ENCODE measurements around the gene PARS2.

DNA sequence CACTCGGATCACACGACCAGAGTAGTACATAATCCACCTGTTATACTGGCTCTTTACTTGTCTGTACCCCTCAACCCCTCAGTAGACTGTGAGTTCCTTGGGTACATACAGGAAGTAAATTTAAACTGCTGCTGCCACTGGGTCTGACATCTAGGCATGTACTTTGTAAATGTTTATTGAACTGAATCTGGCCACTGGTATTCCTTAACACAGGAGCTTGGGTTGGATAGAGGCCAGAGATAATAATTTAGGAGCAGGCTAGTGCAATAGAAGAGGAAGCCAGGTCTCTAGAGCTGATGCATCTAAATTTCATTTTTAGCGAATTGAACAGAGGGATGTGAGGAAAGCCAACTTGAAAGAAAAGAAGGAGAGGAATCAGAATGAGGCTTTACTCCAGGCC is 36.3 kb downstream of the PARS2 start:
- TF ChIP-seq, protein P1, sequence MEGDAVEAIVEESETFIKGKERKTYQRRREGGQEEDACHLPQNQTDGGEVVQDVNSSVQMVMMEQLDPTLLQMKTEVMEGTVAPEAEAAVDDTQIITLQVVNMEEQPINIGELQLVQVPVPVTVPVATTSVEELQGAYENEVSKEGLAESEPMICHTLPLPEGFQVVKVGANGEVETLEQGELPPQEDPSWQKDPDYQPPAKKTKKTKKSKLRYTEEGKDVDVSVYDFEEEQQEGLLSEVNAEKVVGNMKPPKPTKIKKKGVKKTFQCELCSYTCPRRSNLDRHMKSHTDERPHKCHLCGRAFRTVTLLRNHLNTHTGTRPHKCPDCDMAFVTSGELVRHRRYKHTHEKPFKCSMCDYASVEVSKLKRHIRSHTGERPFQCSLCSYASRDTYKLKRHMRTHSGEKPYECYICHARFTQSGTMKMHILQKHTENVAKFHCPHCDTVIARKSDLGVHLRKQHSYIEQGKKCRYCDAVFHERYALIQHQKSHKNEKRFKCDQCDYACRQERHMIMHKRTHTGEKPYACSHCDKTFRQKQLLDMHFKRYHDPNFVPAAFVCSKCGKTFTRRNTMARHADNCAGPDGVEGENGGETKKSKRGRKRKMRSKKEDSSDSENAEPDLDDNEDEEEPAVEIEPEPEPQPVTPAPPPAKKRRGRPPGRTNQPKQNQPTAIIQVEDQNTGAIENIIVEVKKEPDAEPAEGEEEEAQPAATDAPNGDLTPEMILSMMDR (conservative IDR thresholded peaks at IDR 0.05; ENCODE audit: low read depth in 2 of 2): no peak
- TF ChIP-seq JUNB (IDR thresholded peaks at IDR 0.05; ENCODE audit: unreplicated experiment): no peak
- no peak for TF ChIP-seq EZH2 (IDR thresholded peaks at IDR 0.05; ENCODE audit: low read depth, unreplicated experiment)
- no peak for TF ChIP-seq ZNF331 (CRISPR knock-in tag; IDR thresholded peaks at IDR 0.05; ENCODE audit: low read depth)
- TF ChIP-seq POLR2AphosphoS5 (IDR thresholded peaks at IDR 0.05; ENCODE audit: low read depth): no peak
- TF ChIP-seq, protein P2, sequence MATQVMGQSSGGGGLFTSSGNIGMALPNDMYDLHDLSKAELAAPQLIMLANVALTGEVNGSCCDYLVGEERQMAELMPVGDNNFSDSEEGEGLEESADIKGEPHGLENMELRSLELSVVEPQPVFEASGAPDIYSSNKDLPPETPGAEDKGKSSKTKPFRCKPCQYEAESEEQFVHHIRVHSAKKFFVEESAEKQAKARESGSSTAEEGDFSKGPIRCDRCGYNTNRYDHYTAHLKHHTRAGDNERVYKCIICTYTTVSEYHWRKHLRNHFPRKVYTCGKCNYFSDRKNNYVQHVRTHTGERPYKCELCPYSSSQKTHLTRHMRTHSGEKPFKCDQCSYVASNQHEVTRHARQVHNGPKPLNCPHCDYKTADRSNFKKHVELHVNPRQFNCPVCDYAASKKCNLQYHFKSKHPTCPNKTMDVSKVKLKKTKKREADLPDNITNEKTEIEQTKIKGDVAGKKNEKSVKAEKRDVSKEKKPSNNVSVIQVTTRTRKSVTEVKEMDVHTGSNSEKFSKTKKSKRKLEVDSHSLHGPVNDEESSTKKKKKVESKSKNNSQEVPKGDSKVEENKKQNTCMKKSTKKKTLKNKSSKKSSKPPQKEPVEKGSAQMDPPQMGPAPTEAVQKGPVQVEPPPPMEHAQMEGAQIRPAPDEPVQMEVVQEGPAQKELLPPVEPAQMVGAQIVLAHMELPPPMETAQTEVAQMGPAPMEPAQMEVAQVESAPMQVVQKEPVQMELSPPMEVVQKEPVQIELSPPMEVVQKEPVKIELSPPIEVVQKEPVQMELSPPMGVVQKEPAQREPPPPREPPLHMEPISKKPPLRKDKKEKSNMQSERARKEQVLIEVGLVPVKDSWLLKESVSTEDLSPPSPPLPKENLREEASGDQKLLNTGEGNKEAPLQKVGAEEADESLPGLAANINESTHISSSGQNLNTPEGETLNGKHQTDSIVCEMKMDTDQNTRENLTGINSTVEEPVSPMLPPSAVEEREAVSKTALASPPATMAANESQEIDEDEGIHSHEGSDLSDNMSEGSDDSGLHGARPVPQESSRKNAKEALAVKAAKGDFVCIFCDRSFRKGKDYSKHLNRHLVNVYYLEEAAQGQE (IDR thresholded peaks at IDR 0.05; ENCODE audit: unreplicated experiment): no peak

Data from GM23338 (cell line).